Measurements from ENCODE around the gene ALAS1. TPM values are rescaled to one million over a fixed set of nuclear protein-coding genes. Genes with fewer than 3 reads are reported as not detected.

The ALAS1 gene
- total RNA-seq, 2 donors from 2014 or later, result 39.8 to 58.8 TPM

GRCh38 chr3:52186729-52187128 is 11.2 kb upstream of the ALAS1 start:
- H3K4me1 ChIP-seq (replicated peaks), result peaks cover 11% of the 10 kb centered on the region
- H3K36me3 ChIP-seq, result no peaks in the 10 kb centered on the region
- 89% methylated on average over 9 of the region's 9 CpGs for WGBS
- no peak for DNase-seq (ENCODE audit: low spot score)
- H3K27me3 ChIP-seq (replicated peaks; ENCODE audit: insufficient read depth), result no peaks in the 10 kb centered on the region
- no peak for TF ChIP-seq POLR2AphosphoS5 (IDR thresholded peaks at IDR 0.05)
- no peak for TF ChIP-seq POLR2A (IDR thresholded peaks at IDR 0.05)
- no peak for TF ChIP-seq CTCF (IDR thresholded peaks at IDR 0.05)
- no peak overlapping the region for H3K27ac ChIP-seq
- intact Hi-C loops (cut with DNase I), result no loop called here
- H3K9me3 ChIP-seq, result no peaks in the 10 kb centered on the region
- no peak overlapping the region for H3K4me3 ChIP-seq

GRCh38 chr3:52188556-52188955 is 9.4 kb upstream of the ALAS1 start:
- intact Hi-C loops (cut with DNase I), result no loop called here

GRCh38 chr3:52190294-52191074 is 7.5 kb upstream of the ALAS1 start:
- peaks cover 11% of the 10 kb centered on the region for H3K4me1 ChIP-seq (replicated peaks)
- WGBS, result 26% methylated on average over 9 of the region's 9 CpGs
- intact Hi-C loops (cut with DNase I), result no loop called here
- H3K27ac ChIP-seq, result peak overlapping the region; percentile 50 to 52
- TF ChIP-seq CTCF (IDR thresholded peaks at IDR 0.05) (no peak), POLR2AphosphoS5 (IDR thresholded peaks at IDR 0.05) (no peak)
- H3K9me3 ChIP-seq, result no peaks in the 10 kb centered on the region
- peak; percentile 46 for DNase-seq (ENCODE audit: low spot score)
- H3K4me3 ChIP-seq, result no peak overlapping the region
- H3K36me3 ChIP-seq, result no peaks in the 10 kb centered on the region
- H3K27me3 ChIP-seq (replicated peaks; ENCODE audit: insufficient read depth), result no peaks in the 10 kb centered on the region

More at GRCh38 chr3:52188556-52188955, 9.4 kb upstream of the ALAS1 start:
- WGBS, result 87% methylated on average over 1 of the region's 1 CpG
- no peaks in the 10 kb centered on the region for H3K36me3 ChIP-seq
- H3K27me3 ChIP-seq (replicated peaks; ENCODE audit: insufficient read depth), result no peaks in the 10 kb centered on the region
- DNase-seq (ENCODE audit: low spot score), result no peak
- no peaks in the 10 kb centered on the region for H3K9me3 ChIP-seq
- peaks cover 11% of the 10 kb centered on the region for H3K4me1 ChIP-seq (replicated peaks)
- no peak overlapping the region for H3K27ac ChIP-seq
- H3K4me3 ChIP-seq, result no peak overlapping the region
- TF ChIP-seq CTCF (IDR thresholded peaks at IDR 0.05) (no peak), POLR2AphosphoS5 (IDR thresholded peaks at IDR 0.05) (no peak), POLR2A (IDR thresholded peaks at IDR 0.05) (no peak)

GRCh38 chr3:52191663-52192062 is 6.3 kb upstream of the ALAS1 start:
- peaks cover 11% of the 10 kb centered on the region for H3K4me1 ChIP-seq (replicated peaks)

More at GRCh38 chr3:52191663-52192062, 6.3 kb upstream of the ALAS1 start:
- Histone ChIP-seq H3K27ac (no peak overlapping the region), H3K4me3 (no peak overlapping the region), H3K36me3 (no peaks in the 10 kb centered on the region), H3K9me3 (no peaks in the 10 kb centered on the region), H3K27me3 (replicated peaks; ENCODE audit: insufficient read depth) (no peaks in the 10 kb centered on the region)
- TF ChIP-seq POLR2A (IDR thresholded peaks at IDR 0.05) (no peak), CTCF (IDR thresholded peaks at IDR 0.05) (no peak), POLR2AphosphoS5 (IDR thresholded peaks at IDR 0.05) (no peak)
- WGBS, result 80% methylated on average over 4 of the region's 4 CpGs
- DNase-seq (ENCODE audit: low spot score), result no peak
- intact Hi-C loops (cut with DNase I), result no loop called here

All from prostate gland (tissue), 2 donors.